H1 (cell line): ENCODE results near the gene CNOT2. TPM values are rescaled to one million over a fixed set of nuclear protein-coding genes. Genes with fewer than 3 reads are reported as not detected.
A peak's percentile ranks its signal among the peaks of the same experiment; 100 is the strongest.

Experiments
- CTCF ChIA-PET: fragments of 300-600 bp; sonication (Branson Sonifier 250); formaldehyde crosslinking; loops from one replicate; lab custom pipeline; 2021; ENCODE audit not compliant: partially characterized antibody; lab: Charles Lee
- POLR2A ChIA-PET: fragments of 300-600 bp; sonication (Branson Sonifier 250); formaldehyde crosslinking; loops from one replicate; lab custom pipeline; 2021; ENCODE audit warnings: inconsistent platforms; ENCODE audit not compliant: partially characterized antibody; lab: Charles Lee
- DNase-seq, 2 experiments: peaks; one replicate each; pipeline versions ENCODE4 v3.0.0 to v3.0.0-alpha.2; 2010 to 2022; ENCODE audit warnings: low spot score in 2 of 2, low read depth in 1 of 2, mixed read lengths in 1 of 2
- FAIRE-seq: peaks from 2 replicates; lab custom pipeline; 2011; peaks lifted over from hg19 to GRCh38; lab: Jason Lieb, UNC
- H2AFZ ChIP-seq: 2 replicates; pipeline ENCODE4 v1.8.1; 2012; ENCODE audit warnings: low read length, inconsistent platforms
- H2AK5ac ChIP-seq: 2 replicates; pipeline ENCODE4 v1.6.1; 2013; ENCODE audit warnings: low read depth, low read length
- H2BK120ac ChIP-seq: replicated peaks from 2 replicates; pipeline ENCODE3; 2013; ENCODE audit warnings: low read depth, low read length, inconsistent platforms
- H2BK12ac ChIP-seq: 2 replicates; pipeline ENCODE4 v1.6.1; 2013; ENCODE audit warnings: low read depth, low read length
- H2BK15ac ChIP-seq: 2 replicates; pipeline ENCODE4 v1.6.1; 2013; ENCODE audit warnings: low read length
- H2BK20ac ChIP-seq: 2 replicates; pipeline ENCODE4 v1.6.1; 2013; ENCODE audit warnings: low read length
- H2BK5ac ChIP-seq: 2 replicates; pipeline ENCODE4 v1.6.1; 2013; ENCODE audit warnings: low read depth, low read length
- H3K14ac ChIP-seq: 2 replicates; pipeline ENCODE4 v1.6.1; 2013; ENCODE audit warnings: inconsistent platforms; ENCODE audit not compliant: insufficient read length
- H3K18ac ChIP-seq: 2 replicates; pipeline ENCODE4 v1.6.1; 2013; ENCODE audit warnings: low read length; ENCODE audit errors: extremely low read depth
- H3K23ac ChIP-seq: 2 replicates; pipeline ENCODE4 v1.6.1; 2013; ENCODE audit warnings: inconsistent platforms; ENCODE audit not compliant: insufficient read length
- H3K23me2 ChIP-seq: 2 replicates; pipeline ENCODE4 v1.6.1; 2013; ENCODE audit warnings: low read depth, low read length
- H3K27ac ChIP-seq: 2 replicates; pipeline ENCODE4 v1.6.1; 2011; ENCODE audit warnings: low read depth, low read length, inconsistent platforms
- H3K27me3 ChIP-seq, 4 experiments: replicated peaks in 1 of 4; 1 replicate in 1 of 4; 2 replicates in 3 of 4; pipeline versions ENCODE4 v1.6.1 to v1.8.1; 2011 to 2013; ENCODE audit warnings: low read length in 3 of 4, mild to moderate bottlenecking in 3 of 4, inconsistent platforms in 2 of 4, mixed read lengths in 2 of 4, moderate library complexity in 1 of 4; ENCODE audit not compliant: control insufficient read depth in 3 of 4, insufficient read depth in 3 of 4; ENCODE audit errors: extremely low read depth in 1 of 4
- H3K36me3 ChIP-seq, 4 experiments: 2 replicates each; pipeline versions ENCODE4 v1.6.1 to v1.8.1; 2011 to 2013; ENCODE audit warnings: mild to moderate bottlenecking in 4 of 4, low read length in 3 of 4, moderate library complexity in 2 of 4, control low read depth in 1 of 4, inconsistent platforms in 1 of 4; ENCODE audit not compliant: insufficient read depth in 4 of 4, control insufficient read depth in 2 of 4
- H3K4ac ChIP-seq: replicated peaks from 2 replicates; pipeline ENCODE3; 2013; ENCODE audit warnings: low read length, low read depth, mixed read lengths, inconsistent platforms; ENCODE audit not compliant: insufficient read length
- H3K4me1 ChIP-seq, 4 experiments: replicated peaks in 1 of 4; 1 replicate in 1 of 4; 2 replicates in 3 of 4; pipeline versions ENCODE4 v1.6.1 to v1.8.1; 2011 to 2013; ENCODE audit warnings: low read length in 3 of 4, inconsistent platforms in 2 of 4, mixed read lengths in 1 of 4; ENCODE audit not compliant: insufficient read depth in 4 of 4, control insufficient read depth in 3 of 4
- H3K4me2 ChIP-seq, 2 experiments: 2 replicates each; pipeline versions ENCODE4 v1.6.1 to v1.8.1; 2011 to 2013; ENCODE audit warnings: low read depth in 2 of 2, low read length in 2 of 2, control low read depth in 1 of 2, inconsistent platforms in 1 of 2, mild to moderate bottlenecking in 1 of 2; ENCODE audit not compliant: insufficient read depth in 1 of 2
- H3K4me3 ChIP-seq, 4 experiments: fragments of 200-600, 300-600 bp in 1 of 4; sonication (generic), shearing (Covaris generic), sonication (Bioruptor Twin) in 1 of 4; 2 replicates each; pipeline versions ENCODE4 v1.5.1 to v1.8.1; 2011 to 2016; ENCODE audit warnings: low read length in 4 of 4, low read depth in 3 of 4, control low read depth in 2 of 4, inconsistent platforms in 2 of 4, mild to moderate bottlenecking in 2 of 4, mixed read lengths in 1 of 4, moderate library complexity in 1 of 4; ENCODE audit not compliant: insufficient read depth in 2 of 4; ENCODE audit errors: extremely low read depth in 1 of 4
- H3K56ac ChIP-seq: replicated peaks from 2 replicates; pipeline ENCODE3; 2013; ENCODE audit warnings: low read depth, mild to moderate bottlenecking, mixed read lengths, low read length, inconsistent platforms; ENCODE audit not compliant: insufficient read length
- H3K79me1 ChIP-seq: 2 replicates; pipeline ENCODE4 v1.6.1; 2013; ENCODE audit warnings: low read depth, low read length, control low read depth
- H3K79me2 ChIP-seq, 2 experiments: 2 replicates each; pipeline versions ENCODE4 v1.6.1 to v1.8.1; 2012 to 2013; ENCODE audit warnings: low read length in 2 of 2, mild to moderate bottlenecking in 2 of 2, inconsistent platforms in 1 of 2; ENCODE audit not compliant: insufficient read depth in 2 of 2, control insufficient read depth in 1 of 2
- H3K9ac ChIP-seq, 4 experiments: replicated peaks in 1 of 4; 1 replicate in 1 of 4; 2 replicates in 3 of 4; pipeline versions ENCODE4 v1.6.1 to v1.8.1; 2011 to 2013; ENCODE audit warnings: low read depth in 3 of 4, low read length in 3 of 4, control low read depth in 2 of 4, mild to moderate bottlenecking in 2 of 4, moderate library complexity in 2 of 4, inconsistent platforms in 1 of 4; ENCODE audit errors: extremely low read depth in 1 of 4
- H3K9me3 ChIP-seq, 2 experiments: 2 replicates each; pipeline versions ENCODE4 v1.6.1 to v1.8.1; 2012 to 2013; ENCODE audit warnings: mild to moderate bottlenecking in 2 of 2, moderate library complexity in 2 of 2, control low read depth in 1 of 2, inconsistent platforms in 1 of 2, low read depth in 1 of 2, low read length in 1 of 2, mixed read lengths in 1 of 2; ENCODE audit not compliant: insufficient read depth in 2 of 2
- H4K20me1 ChIP-seq, 2 experiments: replicated peaks in 1 of 2; 2 replicates each; pipeline versions ENCODE3 to v1.8.1; 2011 to 2013; ENCODE audit warnings: inconsistent platforms in 2 of 2, low read length in 2 of 2, mild to moderate bottlenecking in 1 of 2; ENCODE audit not compliant: insufficient read depth in 2 of 2, control insufficient read depth in 1 of 2
- H4K5ac ChIP-seq: 2 replicates; pipeline ENCODE4 v1.6.1; 2013; ENCODE audit warnings: low read length, low read depth, mixed read lengths, inconsistent platforms; ENCODE audit not compliant: insufficient read length
- H4K8ac ChIP-seq: 2 replicates; pipeline ENCODE4 v1.8.0; 2013; ENCODE audit warnings: mild to moderate bottlenecking, moderate library complexity, low read length, inconsistent platforms; ENCODE audit not compliant: insufficient read depth; ENCODE audit errors: extremely low read depth
- H4K91ac ChIP-seq: replicated peaks from 2 replicates; pipeline ENCODE3; 2013; ENCODE audit warnings: low read length, mixed read lengths, inconsistent platforms; ENCODE audit not compliant: insufficient read length
- EP300 ChIP-seq, 2 experiments: IDR thresholded peaks; 1 replicate in 1 of 2; 2 replicates in 1 of 2; pipeline ENCODE4 v1.6.1; 2011 to 2012; ENCODE audit warnings: low read depth in 2 of 2, low read length in 2 of 2, mild to moderate bottlenecking in 2 of 2, borderline replicate concordance in 1 of 2, inconsistent platforms in 1 of 2, moderate library complexity in 1 of 2
- JUND ChIP-seq: IDR thresholded peaks from 2 replicates; pipeline ENCODE4 v1.6.1; 2011; ENCODE audit warnings: mild to moderate bottlenecking, improper control_type of control experiment, low read length
- KDM1A ChIP-seq: fragments of 200-600, 300-600 bp; sonication (generic); IDR thresholded peaks from 2 replicates; pipeline ENCODE4 v1.7.1; 2016; ENCODE audit warnings: mild to moderate bottlenecking, low read length, borderline replicate concordance
- POLR2A ChIP-seq, 2 experiments: IDR thresholded peaks; 1 replicate in 1 of 2; 2 replicates in 1 of 2; pipeline ENCODE4 v1.6.1; 2011; ENCODE audit warnings: low read depth in 2 of 2, low read length in 2 of 2, mild to moderate bottlenecking in 2 of 2; ENCODE audit errors: control extremely low read depth in 1 of 2
- TAF1 ChIP-seq: IDR thresholded peaks from 2 replicates; pipeline ENCODE4 v1.6.1; 2011; ENCODE audit warnings: mild to moderate bottlenecking, low read depth, low read length
- WGBS, 2 experiments: shearing (Covaris generic) in 1 of 2; methylation state at CpG; one replicate each; pipeline versions ENCODE4 v1.1.6 to v1.1.7; 2013 to 2015; ENCODE audit warnings: low lambda C conversion rate in 2 of 2, mixed read lengths in 2 of 2, inconsistent platforms in 1 of 2, low coverage in 1 of 2, missing lambda C conversion rate in 1 of 2; ENCODE audit not compliant: insufficient replicate concordance in 2 of 2, insufficient coverage in 1 of 2, insufficient read length in 1 of 2; ENCODE audit errors: extremely low coverage in 1 of 2, missing lambda C conversion rate in 1 of 2; 5-methylcytosine and 5-hydroxymethylcytosine counted together
- polyA plus RNA-seq, 7 experiments: library from polyadenylated mRNA; depleted of rRNA in 3 of 7; stranded (reverse) in 5 of 7; unstranded in 2 of 7; fragments of >200 nt in 5 of 7; fragments of 200-250 nt in 2 of 7; gene quantifications; 1 replicate in 5 of 7; 2 replicates in 1 of 7; 4 replicates in 1 of 7; pipeline versions ENCODE4 v1.2.1 to v1.2.3, GENCODE V29; 2011 to 2013; ENCODE audit warnings: missing spikeins in 2 of 7, mixed read lengths in 2 of 7
- total RNA-seq: library from RNA; stranded (reverse); fragmentation: NEBNext Ultra II Directional; extraction: Animal tissue kit (Norgen Biotek cat#: 25700); gene quantifications from 2 replicates; pipeline ENCODE4 v1.2.1, GENCODE V29; 2021

CNOT2 gene
- total and polyA plus RNA-seq, 2 of the 8 experiments (the other 6 are each of a cell fraction or from before 2014, with no cell fraction given) = 61.2 to 64.8 TPM

- H3K4ac ChIP-seq = no peak overlapping the region
- H3K18ac ChIP-seq = no peak overlapping the region
- H3K36me3 ChIP-seq = no peaks in the 10 kb centered on the region; a peak in 1 of 8 replicates
- H4K20me1 ChIP-seq = peaks cover 1 to 17% of the 10 kb centered on the region in 2 experiments
- H3K79me1 ChIP-seq = no peaks in the 10 kb centered on the region; the same call in 1 of the 2 replicates
- no peak overlapping the region for H3K56ac ChIP-seq
- H3K9ac ChIP-seq = no peak overlapping the region
- H3K4me2 ChIP-seq = peak overlapping the region; percentile 32 to 36; a peak in 3 of 4 replicates
- no peaks in the 10 kb centered on the region for H3K23me2 ChIP-seq
- no peak for TF ChIP-seq KDM1A
- no peak for TF ChIP-seq TAF1
- no peak for TF ChIP-seq JUND
- TF ChIP-seq EP300 (IDR thresholded peaks at IDR 0.05; ENCODE audit: borderline replicate concordance in 1 of 2, low read depth in 2 of 2, low read length in 2 of 2) = no peak
- TF ChIP-seq POLR2A (IDR thresholded peaks at IDR 0.05; ENCODE audit: control extremely low read depth in 1 of 2, low read depth in 2 of 2, low read length in 2 of 2) = 0 out of 3 replicates have a peak, but pooled peaks of 1 of the 2 experiments have one; percentile 14
- ChIA-PET POLR2A (interaction anchor here (1.0 kb wide), 1 partner anchor 9 kb away, joined by 3 read pairs; no protein-coding TSS in a partner anchor), CTCF (no interaction called here)
- no peak for DNase-seq
- FAIRE-seq = no peak
- no peaks in the 10 kb centered on the region for H3K27me3 ChIP-seq
- H3K4me3 ChIP-seq = peak overlapping the region in 1 of 4 experiments; percentile 7; a peak in 1 of 8 replicates
- no peak overlapping the region for H2BK5ac ChIP-seq
- no peak overlapping the region for H2AK5ac ChIP-seq
- no peak overlapping the region for H4K5ac ChIP-seq
- 51% methylated on average over 2 of the region's 2 CpGs; no CpG with 5 or more reads in 1 of the 2 experiments for WGBS, 2 experiments
- H4K91ac ChIP-seq = no peak overlapping the region
- no peak overlapping the region for H2BK120ac ChIP-seq
- no peak overlapping the region for H3K23ac ChIP-seq
- H2BK20ac ChIP-seq = no peak overlapping the region
- no peak overlapping the region for H2BK12ac ChIP-seq
- no peak overlapping the region for H3K27ac ChIP-seq
- H3K9me3 ChIP-seq = no peaks in the 10 kb centered on the region
- H3K4me1 ChIP-seq = peaks cover 0 to 11% (median 0%) of the 10 kb centered on the region in 4 experiments; a peak in 1 of 7 replicates
- H2AFZ ChIP-seq = no peak overlapping the region
- H2BK15ac ChIP-seq = no peak overlapping the region
- H4K8ac ChIP-seq = no peak overlapping the region
- H3K14ac ChIP-seq = no peak overlapping the region
- H3K79me2 ChIP-seq = peaks cover 16 to 98% of the 10 kb centered on the region in 2 experiments
Observed at GRCh38 chr12:70251226-70251625, 8.0 kb downstream of the CNOT2 start.
